H9 (cell line): Measurements from ENCODE around the gene KLKB1. TPM values are rescaled to one million over a fixed set of nuclear protein-coding genes. Genes with fewer than 3 reads are reported as not detected.

ENCODE experiments used
- DNase-seq: peaks from one replicate; pipeline ENCODE4 v3.0.0-alpha.2; 2017
- H2AFZ ChIP-seq: one replicate; pipeline ENCODE4 v1.6.1; 2013; ENCODE audit warnings: mild to moderate bottlenecking, low read length, control low read depth, moderate library complexity
- H2AK5ac ChIP-seq: 2 replicates; pipeline ENCODE4 v1.6.1; 2013; ENCODE audit warnings: low read length, control low read depth, mixed read lengths; ENCODE audit not compliant: insufficient read length
- H2BK120ac ChIP-seq: one replicate; pipeline ENCODE4 v1.6.1; 2013; ENCODE audit warnings: low read depth, mild to moderate bottlenecking, low read length, control low read depth, inconsistent platforms; ENCODE audit not compliant: poor library complexity, severe bottlenecking
- H2BK12ac ChIP-seq: 2 replicates; pipeline ENCODE4 v1.6.1; 2013; ENCODE audit warnings: low read length, control low read depth, mixed read lengths, low read depth; ENCODE audit not compliant: insufficient read length
- H2BK15ac ChIP-seq: 2 replicates; pipeline ENCODE4 v1.6.1; 2013; ENCODE audit warnings: low read depth, low read length, control low read depth
- H2BK20ac ChIP-seq: one replicate; pipeline ENCODE4 v1.6.1; 2013; ENCODE audit warnings: low read depth, mild to moderate bottlenecking, low read length, control low read depth, inconsistent platforms; ENCODE audit not compliant: poor library complexity, severe bottlenecking
- H2BK5ac ChIP-seq: 2 replicates; pipeline ENCODE4 v1.6.1; 2013; ENCODE audit warnings: low read length, control low read depth, mixed read lengths; ENCODE audit not compliant: insufficient read length
- H3K14ac ChIP-seq: 2 replicates; pipeline ENCODE4 v1.6.1; 2013; ENCODE audit warnings: low read length, control low read depth; ENCODE audit not compliant: insufficient read depth
- H3K18ac ChIP-seq: 2 replicates; pipeline ENCODE4 v1.6.1; 2013; ENCODE audit warnings: low read depth, mild to moderate bottlenecking, mixed read lengths, low read length, control low read depth; ENCODE audit not compliant: insufficient read length
- H3K23ac ChIP-seq: 2 replicates; pipeline ENCODE4 v1.6.1; 2013; ENCODE audit warnings: low read length, control low read depth, mixed read lengths, low read depth; ENCODE audit not compliant: insufficient read length
- H3K23me2 ChIP-seq: 2 replicates; pipeline ENCODE4 v1.6.1; 2013; ENCODE audit warnings: low read depth, mild to moderate bottlenecking, mixed read lengths, low read length, control low read depth; ENCODE audit not compliant: insufficient read length, poor library complexity, severe bottlenecking
- H3K27ac ChIP-seq: 2 replicates; pipeline ENCODE4 v1.5.1; 2013; ENCODE audit warnings: low read length, control low read depth, mixed read lengths, low read depth; ENCODE audit not compliant: insufficient read length
- H3K27me3 ChIP-seq: 2 replicates; pipeline ENCODE4 v1.6.1; 2013; ENCODE audit warnings: low read length, control low read depth, inconsistent platforms; ENCODE audit not compliant: insufficient read depth
- H3K4ac ChIP-seq: 2 replicates; pipeline ENCODE4 v1.6.1; 2013; ENCODE audit warnings: low read depth, mild to moderate bottlenecking, control low read depth, inconsistent platforms, low read length, moderate library complexity
- H3K4me1 ChIP-seq: 2 replicates; pipeline ENCODE4 v1.6.1; 2013; ENCODE audit warnings: low read length, control low read depth, inconsistent platforms; ENCODE audit not compliant: insufficient read depth
- H3K4me2 ChIP-seq: 2 replicates; pipeline ENCODE4 v1.6.1; 2013; ENCODE audit warnings: low read length, control low read depth, mixed read lengths; ENCODE audit not compliant: insufficient read length, insufficient read depth
- H3K56ac ChIP-seq: 2 replicates; pipeline ENCODE4 v1.6.1; 2013; ENCODE audit warnings: low read depth, mild to moderate bottlenecking, mixed read lengths, low read length, control low read depth; ENCODE audit not compliant: insufficient read length
- H3K79me1 ChIP-seq: 2 replicates; pipeline ENCODE4 v1.6.1; 2013; ENCODE audit warnings: low read depth, mild to moderate bottlenecking, moderate library complexity, low read length, control low read depth, inconsistent platforms; ENCODE audit not compliant: insufficient read depth, poor library complexity, severe bottlenecking
- H3K79me2 ChIP-seq: 2 replicates; pipeline ENCODE4 v1.6.1; 2013; ENCODE audit warnings: low read length, control low read depth, inconsistent platforms; ENCODE audit not compliant: insufficient read depth
- H3K9ac ChIP-seq: 2 replicates; pipeline ENCODE4 v1.6.1; 2013; ENCODE audit warnings: low read length, control low read depth, mixed read lengths; ENCODE audit not compliant: insufficient read length; ENCODE audit errors: extremely low read depth
- H3K9me3 ChIP-seq: one replicate; pipeline ENCODE4 v1.6.1; 2013; ENCODE audit warnings: low read depth, low read length, inconsistent platforms; ENCODE audit not compliant: control insufficient read depth
- H3T11ph ChIP-seq: one replicate; pipeline ENCODE4 v1.6.1; 2013; ENCODE audit warnings: mild to moderate bottlenecking, low read length, control low read depth, inconsistent platforms
- H4K20me1 ChIP-seq: one replicate; pipeline ENCODE4 v1.6.1; 2013; ENCODE audit not compliant: control insufficient read depth, insufficient read length, insufficient read depth
- H4K5ac ChIP-seq: 2 replicates; pipeline ENCODE4 v1.6.1; 2013; ENCODE audit warnings: low read depth, mild to moderate bottlenecking, mixed read lengths, low read length, control low read depth; ENCODE audit not compliant: insufficient read length
- H4K8ac ChIP-seq: replicated peaks from 2 replicates; pipeline ENCODE4 v1.6.1; 2013; ENCODE audit warnings: low read length, control low read depth, mixed read lengths, low read depth; ENCODE audit not compliant: insufficient read length
- H4K91ac ChIP-seq: 2 replicates; pipeline ENCODE4 v1.6.1; 2013; ENCODE audit warnings: low read depth, mild to moderate bottlenecking, moderate library complexity, mixed read lengths, low read length, control low read depth; ENCODE audit not compliant: insufficient read length
- H3K27ac Mint-ChIP-seq, 3 experiments: 2 replicates in 2 of 3; 3 replicates in 1 of 3; pipeline ENCODE4 v1.8.0; 2020 to 2021; ENCODE audit warnings: mixed read lengths in 3 of 3, mild to moderate bottlenecking in 1 of 3, moderate library complexity in 1 of 3
- H3K27me3 Mint-ChIP-seq: 2 replicates; pipeline ENCODE4 v1.8.0; 2021; ENCODE audit warnings: low read depth, mild to moderate bottlenecking, moderate library complexity, mixed read lengths
- H3K36me3 Mint-ChIP-seq, 3 experiments: 2 replicates in 2 of 3; 3 replicates in 1 of 3; pipeline ENCODE4 v1.8.0; 2020 to 2021; ENCODE audit warnings: low read depth in 3 of 3, mixed read lengths in 3 of 3; ENCODE audit not compliant: insufficient read depth in 1 of 3
- H3K4me1 Mint-ChIP-seq, 2 experiments: 2 replicates each; pipeline ENCODE4 v1.8.0; 2020; ENCODE audit warnings: mixed read lengths in 2 of 2
- H3K4me3 Mint-ChIP-seq, 2 experiments: 2 replicates in 1 of 2; 3 replicates in 1 of 2; pipeline ENCODE4 v1.8.0; 2020 to 2021; ENCODE audit warnings: mild to moderate bottlenecking in 2 of 2, mixed read lengths in 2 of 2, moderate library complexity in 1 of 2
- H3K9me3 Mint-ChIP-seq, 2 experiments: 2 replicates in 1 of 2; 3 replicates in 1 of 2; pipeline ENCODE4 v1.8.0; 2020; ENCODE audit warnings: mild to moderate bottlenecking in 2 of 2, mixed read lengths in 2 of 2, moderate library complexity in 1 of 2
- WGBS: extraction: QIAGEN DNeasy Blood & Tissue Kit; methylation state at CpG from one replicate; pipeline ENCODE4 v1.1.7; 2013; ENCODE audit warnings: missing lambda C conversion rate, low lambda C conversion rate, mixed read lengths; ENCODE audit not compliant: insufficient read length; ENCODE audit errors: extremely low coverage; 5-methylcytosine and 5-hydroxymethylcytosine counted together
- total RNA-seq: library from RNA; stranded (reverse); gene quantifications from 2 replicates; pipeline ENCODE4 v1.2.1, GENCODE V29; 2021
- TF ChIP-seq, protein P1 (sequence below): fragments of 200-600 bp; sonication (generic); conservative IDR thresholded peaks from 3 replicates; pipeline ENCODE4 v1.8.0; 2021; ENCODE audit warnings: antibody characterized with exemption, mild to moderate bottlenecking

KLKB1 gene
- total RNA-seq, 1 experiment from 2014 or later = 21.8 TPM

DNA sequence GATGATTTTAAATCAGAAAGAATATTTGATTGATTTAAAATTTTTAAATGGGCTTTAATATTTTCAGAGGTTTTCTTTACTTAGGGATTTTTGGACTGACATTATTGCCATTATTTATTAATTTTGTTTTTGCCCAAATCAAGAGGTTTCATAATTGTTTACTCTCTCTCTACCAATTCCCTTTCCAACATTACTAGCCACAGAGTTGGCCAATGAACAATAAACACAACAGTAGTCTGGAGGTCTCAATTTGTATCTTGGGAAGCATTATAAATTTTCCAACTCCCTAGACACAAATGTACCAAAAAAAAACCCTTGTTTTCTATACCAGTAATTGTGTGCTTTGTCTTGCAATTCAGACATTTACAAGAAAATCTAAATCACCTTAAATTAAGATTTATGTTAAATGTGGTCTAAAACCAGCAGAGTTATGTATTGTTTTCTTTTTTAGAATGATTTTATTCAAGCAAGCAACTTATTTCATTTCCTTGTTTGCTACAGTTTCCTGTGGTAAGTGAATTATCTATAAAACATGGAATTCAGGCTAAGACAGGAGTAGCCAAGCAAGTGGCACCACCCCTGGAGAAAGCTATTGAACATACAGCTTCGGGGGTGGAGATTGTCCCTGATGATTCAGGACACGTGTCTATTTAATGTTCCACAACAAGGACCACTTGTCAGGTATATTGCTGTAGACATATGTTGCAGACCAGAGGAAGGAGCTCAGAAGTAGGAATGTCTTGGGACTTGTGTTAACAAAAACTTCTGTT, 622 bp downstream of the KLKB1 start:
- Histone ChIP-seq H3K4me1 (no peaks in the 10 kb centered on the region; the same call in 1 of the 2 replicates), H3K4ac (no peak overlapping the region)

More for the DNA sequence above, 622 bp downstream of the KLKB1 start:
- Histone ChIP-seq H3K79me2 (no peaks in the 10 kb centered on the region), H3K23ac (no peak overlapping the region), H3K27ac (no peak overlapping the region), H3K9me3 (peaks cover 24% of the 10 kb centered on the region), H2AK5ac (no peak overlapping the region), H4K20me1 (no peaks in the 10 kb centered on the region), H2AFZ (no peak overlapping the region), H4K8ac (no peak overlapping the region), H3K9ac (no peak overlapping the region), H2BK20ac (no peak overlapping the region), H3K18ac (no peak overlapping the region), H2BK5ac (no peak overlapping the region), H4K91ac (no peak overlapping the region), H3T11ph (no peak overlapping the region), H3K23me2 (no peaks in the 10 kb centered on the region), H2BK15ac (no peak overlapping the region), H3K56ac (no peak overlapping the region), H3K4me2 (no peak overlapping the region), H3K14ac (no peak overlapping the region), H2BK12ac (no peak overlapping the region), H3K79me1 (no peaks in the 10 kb centered on the region), H4K5ac (no peak overlapping the region), H2BK120ac (no peak overlapping the region), H3K27me3 (no peaks in the 10 kb centered on the region)
- WGBS = no CpG with 5 or more reads among the region's 2 CpGs
- peaks cover 8% of the 10 kb centered on the region for H3K27me3 Mint-ChIP-seq
- H3K9me3 Mint-ChIP-seq = peaks cover 32 to 33% of the 10 kb centered on the region in 2 experiments
- TF ChIP-seq, protein P1, sequence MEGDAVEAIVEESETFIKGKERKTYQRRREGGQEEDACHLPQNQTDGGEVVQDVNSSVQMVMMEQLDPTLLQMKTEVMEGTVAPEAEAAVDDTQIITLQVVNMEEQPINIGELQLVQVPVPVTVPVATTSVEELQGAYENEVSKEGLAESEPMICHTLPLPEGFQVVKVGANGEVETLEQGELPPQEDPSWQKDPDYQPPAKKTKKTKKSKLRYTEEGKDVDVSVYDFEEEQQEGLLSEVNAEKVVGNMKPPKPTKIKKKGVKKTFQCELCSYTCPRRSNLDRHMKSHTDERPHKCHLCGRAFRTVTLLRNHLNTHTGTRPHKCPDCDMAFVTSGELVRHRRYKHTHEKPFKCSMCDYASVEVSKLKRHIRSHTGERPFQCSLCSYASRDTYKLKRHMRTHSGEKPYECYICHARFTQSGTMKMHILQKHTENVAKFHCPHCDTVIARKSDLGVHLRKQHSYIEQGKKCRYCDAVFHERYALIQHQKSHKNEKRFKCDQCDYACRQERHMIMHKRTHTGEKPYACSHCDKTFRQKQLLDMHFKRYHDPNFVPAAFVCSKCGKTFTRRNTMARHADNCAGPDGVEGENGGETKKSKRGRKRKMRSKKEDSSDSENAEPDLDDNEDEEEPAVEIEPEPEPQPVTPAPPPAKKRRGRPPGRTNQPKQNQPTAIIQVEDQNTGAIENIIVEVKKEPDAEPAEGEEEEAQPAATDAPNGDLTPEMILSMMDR = no peak
- no peak for DNase-seq
- H3K4me1 Mint-ChIP-seq = peaks cover 11 to 26% of the 10 kb centered on the region in 2 experiments
- peaks cover 28 to 43% (median 29%) of the 10 kb centered on the region in 3 experiments for H3K36me3 Mint-ChIP-seq
- no peak overlapping the region for H3K27ac Mint-ChIP-seq
- no peak overlapping the region for H3K4me3 Mint-ChIP-seq
